GM18951 (cell line): ENCODE measurements around the gene MDN1.

ENCODE experiments used
- POLR2A ChIP-seq: IDR thresholded peaks from 4 replicates; pipeline ENCODE4 v1.6.1; 2011; ENCODE audit warnings: mild to moderate bottlenecking; ENCODE audit not compliant: insufficient read length, insufficient read depth; ENCODE audit errors: extremely low read depth
- in situ Hi-C: fragments of 300-500 bp; cut with MboI; formaldehyde crosslinking; loops from one replicate; pipeline ENCODE4 v1.12.0; 2022; ENCODE audit warnings: low sequenced_read_pairs, mixed read lengths, inconsistent platforms; ENCODE audit not compliant: unreplicated experiment

The MDN1 gene

DNA sequence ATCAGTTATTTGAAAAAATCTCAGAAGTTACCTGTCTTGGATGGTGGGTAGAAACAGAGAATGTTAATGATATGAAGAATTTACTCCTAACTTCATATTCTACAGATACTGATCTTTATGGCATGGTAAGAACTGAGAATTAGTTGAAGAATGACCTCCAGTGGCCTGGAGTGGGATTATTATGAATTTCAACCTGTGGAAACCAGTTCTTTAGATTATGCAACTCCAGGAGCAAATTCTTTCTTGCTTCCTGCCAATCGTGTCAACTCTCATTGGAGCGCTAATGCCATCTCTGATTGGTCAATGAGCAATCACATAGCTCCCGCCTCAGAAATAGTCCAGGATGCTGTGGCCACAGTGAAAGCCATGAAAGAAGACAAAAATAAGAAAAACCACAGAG, 221.6 kb downstream of the MDN1 start:
- no peak for TF ChIP-seq POLR2A
- in situ Hi-C loops, result no loop called here

DNA sequence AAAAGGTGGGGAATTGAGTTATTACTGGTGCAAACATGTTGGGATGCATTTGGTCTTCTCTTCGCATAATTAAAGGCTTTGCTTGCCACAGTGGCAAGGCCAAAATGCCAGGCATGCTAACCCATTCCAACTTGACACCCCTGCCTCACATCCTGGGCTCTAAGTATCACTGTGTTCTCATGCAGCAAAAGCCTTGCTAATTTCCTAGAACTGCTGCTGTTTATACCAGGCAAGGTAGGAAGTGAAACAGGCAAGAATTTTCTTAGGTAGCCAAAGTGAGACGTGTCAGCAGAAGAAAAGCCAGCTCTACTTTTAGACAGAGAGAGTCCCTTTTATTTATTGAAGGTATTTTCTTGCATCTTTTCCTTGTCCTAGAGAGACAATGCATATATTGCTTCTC, 222.2 kb downstream of the MDN1 start:
- in situ Hi-C loops, result no loop called here
- no peak for TF ChIP-seq POLR2A

DNA sequence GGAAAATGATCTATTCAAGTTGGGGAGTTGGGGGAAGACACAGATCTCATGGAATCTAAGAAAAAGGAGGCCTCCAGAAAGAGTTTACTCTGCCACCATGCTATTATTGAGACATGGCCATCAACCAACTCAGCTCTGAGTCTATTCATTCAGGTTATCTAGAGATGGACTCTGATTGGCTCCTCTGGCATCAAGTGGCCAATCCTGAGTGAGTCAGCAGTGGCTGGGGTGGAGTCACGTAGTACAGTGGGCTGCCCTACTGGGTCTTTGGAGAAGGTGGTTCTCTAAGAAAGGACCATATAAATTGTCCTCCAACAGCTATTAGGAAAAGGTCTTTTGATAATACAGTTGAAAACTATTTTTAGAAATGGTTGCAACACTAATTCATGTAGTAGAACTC, 223.1 kb downstream of the MDN1 start:
- TF ChIP-seq POLR2A, result no peak
- in situ Hi-C loops, result no loop called here

- in situ Hi-C loops, result no loop called here
- no peak for TF ChIP-seq POLR2A
These were observed 223.5 kb downstream of the MDN1 start for GRCh38 chr6:89596056-89596455.
